Nephron progenitor cell (in vitro differentiated cells): ENCODE data around the gene CDHR2.

Experiments
- DNase-seq: peaks from one replicate; pipeline ENCODE4 v3.0.0; 2021
- H3K27ac Mint-ChIP-seq: 2 replicates; pipeline ENCODE4 v1.8.0; 2021; ENCODE audit warnings: mild to moderate bottlenecking, moderate library complexity, mixed read lengths
- H3K27me3 Mint-ChIP-seq: 2 replicates; pipeline ENCODE4 v1.8.0; 2021; ENCODE audit warnings: mild to moderate bottlenecking, low read depth, mixed read lengths; ENCODE audit not compliant: poor library complexity
- H3K36me3 Mint-ChIP-seq: 2 replicates; pipeline ENCODE4 v1.8.0; 2021; ENCODE audit warnings: low read depth, mixed read lengths
- H3K4me1 Mint-ChIP-seq: 2 replicates; pipeline ENCODE4 v1.8.0; 2021; ENCODE audit warnings: mixed read lengths
- H3K4me3 Mint-ChIP-seq: 2 replicates; pipeline ENCODE4 v1.8.0; 2021; ENCODE audit warnings: mild to moderate bottlenecking, moderate library complexity, mixed read lengths
- H3K9me3 Mint-ChIP-seq: 2 replicates; pipeline ENCODE4 v1.8.0; 2021; ENCODE audit warnings: mild to moderate bottlenecking, moderate library complexity, mixed read lengths
- CTCF ChIP-seq: fragments of 200-600 bp; sonication (generic); IDR thresholded peaks from 2 replicates; pipeline ENCODE4 v1.5.0; 2021; ENCODE audit warnings: antibody characterized with exemption

CDHR2 gene

GRCh38 chr5:176529116-176529740 is 19.9 kb upstream of the CDHR2 start:
- peaks cover 20% of the 10 kb centered on the region for H3K36me3 Mint-ChIP-seq
- H3K27me3 Mint-ChIP-seq, result no peaks in the 10 kb centered on the region
- no peak overlapping the region for H3K27ac Mint-ChIP-seq
- no peak for DNase-seq
- no peak overlapping the region for H3K4me3 Mint-ChIP-seq
- H3K9me3 Mint-ChIP-seq, result no peaks in the 10 kb centered on the region
- H3K4me1 Mint-ChIP-seq, result peaks cover 12% of the 10 kb centered on the region
- TF ChIP-seq CTCF, result no peak

- H3K4me1 Mint-ChIP-seq, result peaks cover 17% of the 10 kb centered on the region
- H3K27ac Mint-ChIP-seq, result no peak overlapping the region
- peaks cover 20% of the 10 kb centered on the region for H3K36me3 Mint-ChIP-seq
- DNase-seq, result no peak
- TF ChIP-seq CTCF, result no peak
- H3K27me3 Mint-ChIP-seq, result no peaks in the 10 kb centered on the region
- H3K4me3 Mint-ChIP-seq, result no peak overlapping the region
- H3K9me3 Mint-ChIP-seq, result no peaks in the 10 kb centered on the region
Observed at GRCh38 chr5:176529741-176530141, 19.4 kb upstream of the CDHR2 start.

- DNase-seq, result no peak
- no peak overlapping the region for H3K4me3 Mint-ChIP-seq
- no peaks in the 10 kb centered on the region for H3K27me3 Mint-ChIP-seq
- H3K27ac Mint-ChIP-seq, result no peak overlapping the region
- peaks cover 25% of the 10 kb centered on the region for H3K4me1 Mint-ChIP-seq
- peaks cover 14% of the 10 kb centered on the region for H3K36me3 Mint-ChIP-seq
- H3K9me3 Mint-ChIP-seq, result no peaks in the 10 kb centered on the region
- TF ChIP-seq CTCF, result no peak
Observed at GRCh38 chr5:176530393-176530982, 18.7 kb upstream of the CDHR2 start.

GRCh38 chr5:176530983-176531901 is 17.9 kb upstream of the CDHR2 start:
- no peak overlapping the region for H3K27ac Mint-ChIP-seq
- peaks cover 10% of the 10 kb centered on the region for H3K36me3 Mint-ChIP-seq
- no peak for TF ChIP-seq CTCF
- H3K4me3 Mint-ChIP-seq, result no peak overlapping the region
- DNase-seq, result no peak
- H3K4me1 Mint-ChIP-seq, result peaks cover 31% of the 10 kb centered on the region
- no peaks in the 10 kb centered on the region for H3K9me3 Mint-ChIP-seq
- no peaks in the 10 kb centered on the region for H3K27me3 Mint-ChIP-seq

DNA sequence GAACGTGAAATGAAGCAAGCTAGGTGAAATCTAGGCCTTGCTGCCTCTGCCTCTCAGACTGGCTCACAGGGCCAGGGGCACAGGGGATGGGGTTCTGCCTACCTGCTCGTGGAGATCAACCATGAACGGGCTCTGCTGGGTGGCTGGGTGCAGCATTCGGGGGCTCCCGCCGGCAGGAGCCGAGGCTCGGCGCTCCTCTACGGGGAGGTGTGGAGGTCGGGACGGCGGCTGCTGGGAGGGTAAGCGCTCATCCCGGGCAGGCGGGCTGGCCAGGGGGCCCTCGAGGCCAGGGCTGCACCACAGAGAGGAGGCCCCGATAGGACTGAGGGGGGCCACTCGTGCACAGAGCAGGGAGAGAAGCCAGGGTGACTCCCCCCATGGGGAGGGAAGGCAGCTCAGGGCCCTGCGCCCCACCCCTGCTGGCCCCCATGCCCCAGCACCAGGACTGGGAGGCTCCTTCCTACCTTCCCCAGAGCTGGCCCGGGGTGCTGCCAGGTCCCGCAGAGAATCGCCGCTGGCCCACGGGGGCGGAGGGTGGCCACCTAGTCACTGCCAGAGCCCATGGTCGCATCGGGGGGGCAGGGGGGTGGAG is 17.1 kb upstream of the CDHR2 start:
- H3K9me3 Mint-ChIP-seq, result no peaks in the 10 kb centered on the region

More for the DNA sequence above, 17.1 kb upstream of the CDHR2 start:
- peaks cover 31% of the 10 kb centered on the region for H3K4me1 Mint-ChIP-seq
- no peaks in the 10 kb centered on the region for H3K27me3 Mint-ChIP-seq
- H3K27ac Mint-ChIP-seq, result no peak overlapping the region
- H3K4me3 Mint-ChIP-seq, result no peak overlapping the region
- H3K36me3 Mint-ChIP-seq, result peaks cover 6% of the 10 kb centered on the region
- no peak for TF ChIP-seq CTCF
- no peak for DNase-seq
